ENCODE measurements around the gene SDCCAG8. TPM values are rescaled to one million over a fixed set of nuclear protein-coding genes. Genes with fewer than 3 reads are reported as not detected.

Gene SDCCAG8
- total and polyA plus RNA-seq, 10 donors: 14.8 to 79.3 (median 46.5) TPM

DNA sequence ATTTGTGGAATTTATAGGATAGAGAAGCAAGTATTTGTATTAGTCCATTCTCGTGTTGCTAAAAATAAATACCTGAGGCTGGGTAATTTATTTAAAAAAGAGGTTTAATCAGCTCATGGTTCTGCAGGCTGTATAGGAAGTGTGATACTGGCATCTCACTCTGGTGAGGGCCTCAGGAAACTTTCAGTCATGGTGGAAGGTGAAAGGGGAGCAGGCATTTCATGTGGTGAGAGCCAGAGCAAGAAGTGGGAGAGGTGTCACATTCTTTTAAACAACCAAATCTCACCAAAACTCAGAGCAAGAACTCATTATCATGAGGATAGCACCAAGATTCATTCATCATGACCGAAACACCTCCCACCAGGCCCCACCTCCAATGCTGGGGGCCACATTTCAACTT, 18.1 kb downstream of the SDCCAG8 start:
- H3K4me1 ChIP-seq: peaks cover 0 to 20% (median 17%) of the 10 kb centered on the region in 6 donors
- no peak for DNase-seq
- H3K36me3 ChIP-seq: peaks cover 0 to 87% (median 40%) of the 10 kb centered on the region in 6 donors
- intact Hi-C loops (cut with DNase I; ENCODE audit: low total_unique reads): no loop called here
- no peak for TF ChIP-seq POLR2AphosphoS5 (IDR thresholded peaks at IDR 0.05)
- TF ChIP-seq, protein P1, sequence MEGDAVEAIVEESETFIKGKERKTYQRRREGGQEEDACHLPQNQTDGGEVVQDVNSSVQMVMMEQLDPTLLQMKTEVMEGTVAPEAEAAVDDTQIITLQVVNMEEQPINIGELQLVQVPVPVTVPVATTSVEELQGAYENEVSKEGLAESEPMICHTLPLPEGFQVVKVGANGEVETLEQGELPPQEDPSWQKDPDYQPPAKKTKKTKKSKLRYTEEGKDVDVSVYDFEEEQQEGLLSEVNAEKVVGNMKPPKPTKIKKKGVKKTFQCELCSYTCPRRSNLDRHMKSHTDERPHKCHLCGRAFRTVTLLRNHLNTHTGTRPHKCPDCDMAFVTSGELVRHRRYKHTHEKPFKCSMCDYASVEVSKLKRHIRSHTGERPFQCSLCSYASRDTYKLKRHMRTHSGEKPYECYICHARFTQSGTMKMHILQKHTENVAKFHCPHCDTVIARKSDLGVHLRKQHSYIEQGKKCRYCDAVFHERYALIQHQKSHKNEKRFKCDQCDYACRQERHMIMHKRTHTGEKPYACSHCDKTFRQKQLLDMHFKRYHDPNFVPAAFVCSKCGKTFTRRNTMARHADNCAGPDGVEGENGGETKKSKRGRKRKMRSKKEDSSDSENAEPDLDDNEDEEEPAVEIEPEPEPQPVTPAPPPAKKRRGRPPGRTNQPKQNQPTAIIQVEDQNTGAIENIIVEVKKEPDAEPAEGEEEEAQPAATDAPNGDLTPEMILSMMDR (IDR thresholded peaks at IDR 0.05 in 8 of 11, conservative IDR thresholded peaks at IDR 0.05 in 3 of 11): no peak
- no peak overlapping the region for H3K27ac ChIP-seq
- no peak overlapping the region for H3K4me3 ChIP-seq
- H3K27me3 ChIP-seq (replicated peaks in 1 of 7): no peaks in the 10 kb centered on the region
- WGBS, 5 donors: 90 to 97% (median 94%) methylated on average over 2 of the region's 2 CpGs
- peaks cover 0 to 17% (median 6%) of the 10 kb centered on the region in 8 donors for H3K9me3 ChIP-seq

DNA sequence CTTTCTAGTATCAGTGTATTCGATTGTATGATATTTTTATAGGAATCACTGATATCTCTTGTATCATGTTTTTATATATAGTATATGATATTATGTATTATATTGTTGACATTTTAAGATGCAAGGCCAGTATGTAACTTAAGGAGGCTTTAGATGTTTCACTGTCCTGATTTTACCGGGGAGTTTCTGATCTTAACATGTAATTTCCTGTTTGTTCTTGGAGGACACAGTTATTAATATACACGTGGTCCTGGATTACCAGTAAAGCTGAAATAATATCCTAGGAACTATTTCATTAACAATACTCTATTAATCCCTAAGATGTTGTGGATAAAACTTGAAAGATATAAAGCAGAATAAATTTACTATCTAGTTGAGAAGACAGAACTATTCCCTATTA, 19.5 kb downstream of the SDCCAG8 start:
- peaks cover 0 to 90% (median 40%) of the 10 kb centered on the region in 6 donors for H3K36me3 ChIP-seq
- no peak for DNase-seq

DNA sequence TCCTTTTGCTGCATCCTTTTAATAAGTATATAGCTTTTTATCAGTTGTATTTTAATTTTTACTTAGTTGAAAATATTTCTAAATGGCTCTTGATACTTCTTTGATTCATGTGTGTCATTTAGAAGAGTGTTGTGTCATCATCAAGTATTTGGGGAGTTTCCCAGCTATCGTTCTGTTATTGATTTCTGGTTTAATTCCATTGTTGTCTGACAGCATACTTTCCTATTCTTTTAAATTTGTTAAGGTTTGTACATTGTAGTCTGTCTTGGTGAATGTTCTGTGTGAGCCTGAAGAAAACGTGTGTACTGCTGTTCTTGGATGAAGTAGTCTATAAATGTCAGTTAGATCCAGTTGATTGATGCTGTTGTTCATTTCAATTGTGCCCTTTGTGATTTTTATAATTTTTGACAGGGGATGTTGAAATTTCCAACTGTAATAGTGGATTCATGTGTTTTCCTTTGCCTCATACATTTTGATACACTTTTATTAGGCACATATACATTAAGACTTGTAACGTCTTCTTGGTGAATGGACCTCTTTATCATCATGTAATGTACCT, 24.8 kb downstream of the SDCCAG8 start:
- no peaks in the 10 kb centered on the region for H3K27me3 ChIP-seq (replicated peaks in 1 of 7)
- peaks cover 0 to 31% (median 6%) of the 10 kb centered on the region in 8 donors for H3K9me3 ChIP-seq
- H3K4me1 ChIP-seq: peaks cover 0 to 12% (median 2%) of the 10 kb centered on the region in 6 donors
- DNase-seq: no peak
- peaks cover 0 to 71% (median 16%) of the 10 kb centered on the region in 6 donors for H3K36me3 ChIP-seq
- 68 to 81% (median 70%) methylated on average over 3 of the region's 3 CpGs for WGBS, 5 donors
- no peak overlapping the region for H3K4me3 ChIP-seq
- intact Hi-C loops (cut with DNase I; ENCODE audit: low total_unique reads): no loop called here
- TF ChIP-seq, protein P1 (IDR thresholded peaks at IDR 0.05 in 8 of 11, conservative IDR thresholded peaks at IDR 0.05 in 3 of 11): no peak
- TF ChIP-seq POLR2A (IDR thresholded peaks at IDR 0.05): no peak
- TF ChIP-seq POLR2AphosphoS5 (IDR thresholded peaks at IDR 0.05): no peak
- no peak overlapping the region for H3K27ac ChIP-seq

More for the DNA sequence above, 19.5 kb downstream of the SDCCAG8 start:
- H3K27me3 ChIP-seq (replicated peaks in 1 of 7): no peaks in the 10 kb centered on the region
- TF ChIP-seq POLR2AphosphoS5 (IDR thresholded peaks at IDR 0.05): no peak
- TF ChIP-seq, protein P1 (IDR thresholded peaks at IDR 0.05 in 8 of 11, conservative IDR thresholded peaks at IDR 0.05 in 3 of 11): no peak
- no peak for TF ChIP-seq POLR2A (IDR thresholded peaks at IDR 0.05)
- peaks cover 0 to 6% (median 4%) of the 10 kb centered on the region in 6 donors for H3K4me1 ChIP-seq
- no peak overlapping the region for H3K4me3 ChIP-seq
- WGBS, 5 donors: 68 to 78% (median 75%) methylated on average over 3 of the region's 3 CpGs
- peaks cover 0 to 17% (median 6%) of the 10 kb centered on the region in 8 donors for H3K9me3 ChIP-seq
- intact Hi-C loops (cut with DNase I; ENCODE audit: low total_unique reads): no loop called here
- H3K27ac ChIP-seq: no peak overlapping the region

DNA sequence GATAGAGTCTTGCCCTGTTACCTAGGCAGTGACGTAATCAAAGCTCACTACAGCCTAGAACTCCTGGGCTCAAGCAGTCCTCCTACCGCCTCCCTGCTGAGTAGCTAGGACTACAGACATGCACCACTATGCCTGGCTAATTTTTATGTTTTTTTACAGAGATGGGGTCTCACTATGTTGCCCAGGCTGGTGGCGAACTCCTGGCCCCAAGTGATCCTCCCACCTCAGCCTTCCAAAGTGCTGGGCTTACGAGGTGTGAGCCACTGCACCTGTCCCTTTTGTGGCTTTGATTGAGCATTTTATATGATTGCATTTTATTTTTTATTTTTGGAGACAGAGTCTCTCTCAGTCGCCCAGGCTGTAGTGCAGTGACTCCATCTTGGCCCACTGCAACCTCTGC, 25.8 kb downstream of the SDCCAG8 start:
- Histone ChIP-seq H3K4me3 (no peak overlapping the region), H3K27ac (no peak overlapping the region), H3K27me3 (replicated peaks in 1 of 7) (no peaks in the 10 kb centered on the region), H3K4me1 (peaks cover 0 to 22% (median 13%) of the 10 kb centered on the region in 6 donors), H3K36me3 (peaks cover 0 to 71% (median 18%) of the 10 kb centered on the region in 6 donors), H3K9me3 (peaks cover 0 to 31% (median 6%) of the 10 kb centered on the region in 8 donors)
- intact Hi-C loops (cut with DNase I; ENCODE audit: low total_unique reads): no loop called here
- TF ChIP-seq POLR2AphosphoS5 (IDR thresholded peaks at IDR 0.05): no peak
- no peak for TF ChIP-seq POLR2A (IDR thresholded peaks at IDR 0.05)
- TF ChIP-seq, protein P1 (IDR thresholded peaks at IDR 0.05 in 8 of 11, conservative IDR thresholded peaks at IDR 0.05 in 3 of 11): no peak
- WGBS, 5 donors: 95 to 100% (median 97%) methylated on average over 5 of the region's 5 CpGs
- DNase-seq: no peak

Measured in spleen (tissue), 11 donors.